Stomach (tissue), 4 donors: Measurements from ENCODE around the gene CCDC180.

Experiments
- EP300 ChIP-seq: sonication (generic); formaldehyde crosslinking; IDR thresholded peaks from one replicate; pipeline ENCODE4 v1.6.1; 2017; ENCODE audit warnings: antibody characterized with exemption
- POLR2A ChIP-seq, 4 donors: fragments of 450-650 bp; IDR thresholded peaks; one replicate each; pipeline ENCODE4 v1.6.1; 2016; ENCODE audit warnings: antibody characterized with exemption in 4 of 4, control low read depth in 2 of 4, mild to moderate bottlenecking in 1 of 4, moderate library complexity in 1 of 4
- POLR2AphosphoS5 ChIP-seq, 3 donors: sonication (generic); formaldehyde crosslinking; IDR thresholded peaks; one replicate each; pipeline ENCODE4 v1.6.1; 2016; ENCODE audit warnings: antibody characterized with exemption in 3 of 3
- TF ChIP-seq, protein P1 (sequence below), 7 experiments: fragments of 450-650 bp in 4 of 7; fragments of 200-600 bp in 3 of 7; sonication (generic) in 3 of 7; IDR thresholded peaks; one replicate each; pipeline ENCODE4 v1.5.1; 2016 to 2019; ENCODE audit warnings: antibody characterized with exemption in 7 of 7, control low read depth in 2 of 7, mild to moderate bottlenecking in 1 of 7

DNA sequence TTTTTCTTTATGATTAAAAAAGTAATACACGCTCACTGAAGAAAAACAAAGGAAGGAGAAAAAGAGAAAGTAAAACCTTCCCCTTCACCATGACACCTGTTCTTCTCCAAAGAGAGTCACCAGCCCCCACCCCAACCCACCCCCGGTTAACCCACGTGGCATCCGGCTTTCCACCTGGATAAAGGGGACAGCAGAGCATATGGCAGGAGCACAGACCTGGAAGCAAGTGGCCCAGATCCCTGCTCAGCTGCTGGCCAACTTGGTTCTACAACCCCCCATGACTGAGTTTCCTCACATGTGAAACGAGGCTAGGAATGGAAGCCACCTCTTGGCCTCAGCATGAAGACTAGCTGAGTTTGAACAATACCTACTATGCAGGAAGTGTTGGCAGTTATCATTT lies 5.1 kb downstream of the CCDC180 start:
- TF ChIP-seq POLR2A (IDR thresholded peaks at IDR 0.05) (no peak), EP300 (no peak), POLR2AphosphoS5 (IDR thresholded peaks at IDR 0.05) (no peak)
- TF ChIP-seq, protein P1, sequence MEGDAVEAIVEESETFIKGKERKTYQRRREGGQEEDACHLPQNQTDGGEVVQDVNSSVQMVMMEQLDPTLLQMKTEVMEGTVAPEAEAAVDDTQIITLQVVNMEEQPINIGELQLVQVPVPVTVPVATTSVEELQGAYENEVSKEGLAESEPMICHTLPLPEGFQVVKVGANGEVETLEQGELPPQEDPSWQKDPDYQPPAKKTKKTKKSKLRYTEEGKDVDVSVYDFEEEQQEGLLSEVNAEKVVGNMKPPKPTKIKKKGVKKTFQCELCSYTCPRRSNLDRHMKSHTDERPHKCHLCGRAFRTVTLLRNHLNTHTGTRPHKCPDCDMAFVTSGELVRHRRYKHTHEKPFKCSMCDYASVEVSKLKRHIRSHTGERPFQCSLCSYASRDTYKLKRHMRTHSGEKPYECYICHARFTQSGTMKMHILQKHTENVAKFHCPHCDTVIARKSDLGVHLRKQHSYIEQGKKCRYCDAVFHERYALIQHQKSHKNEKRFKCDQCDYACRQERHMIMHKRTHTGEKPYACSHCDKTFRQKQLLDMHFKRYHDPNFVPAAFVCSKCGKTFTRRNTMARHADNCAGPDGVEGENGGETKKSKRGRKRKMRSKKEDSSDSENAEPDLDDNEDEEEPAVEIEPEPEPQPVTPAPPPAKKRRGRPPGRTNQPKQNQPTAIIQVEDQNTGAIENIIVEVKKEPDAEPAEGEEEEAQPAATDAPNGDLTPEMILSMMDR (IDR thresholded peaks at IDR 0.05), result no peak
